Activated CD8-positive, alpha-beta T cell treated with anti-CD3 and anti-CD28 coated beads for 36 hours (primary cell): ENCODE data around the gene AJAP1. TPM values are rescaled to one million over a fixed set of nuclear protein-coding genes. Genes with fewer than 3 reads are reported as not detected.

ENCODE experiments used
- ATAC-seq: fragments of 200-7000 bp; cut with Tn5 transposase; one replicate; pipeline ENCODE4 v1.10.0; 2021; ENCODE audit warnings: mild to moderate bottlenecking, moderate library complexity
- CTCF ChIA-PET: fragments of 350-600 bp; sonication (Branson Sonifier 250); formaldehyde crosslinking; loops from one replicate; lab custom pipeline; 2021; ENCODE audit warnings: antibody characterized with exemption; lab: Charles Lee
- POLR2A ChIA-PET: fragments of 350-600 bp; sonication (Branson Sonifier 250); formaldehyde crosslinking; loops from one replicate; lab custom pipeline; 2021; ENCODE audit warnings: antibody characterized with exemption; lab: Charles Lee
- DNase-seq: peaks from one replicate; pipeline ENCODE4 v3.0.0-alpha.2; 2020
- H3K27ac Mint-ChIP-seq: one replicate; pipeline ENCODE4 v1.8.0; 2021; ENCODE audit warnings: mild to moderate bottlenecking, mixed read lengths
- H3K27me3 Mint-ChIP-seq: one replicate; pipeline ENCODE4 v1.8.0; 2021; ENCODE audit warnings: mixed read lengths
- H3K36me3 Mint-ChIP-seq: one replicate; pipeline ENCODE4 v1.8.0; 2021; ENCODE audit warnings: low read depth, mixed read lengths
- H3K4me1 Mint-ChIP-seq: one replicate; pipeline ENCODE4 v1.8.0; 2021; ENCODE audit warnings: low read depth, mixed read lengths
- H3K4me3 Mint-ChIP-seq: one replicate; pipeline ENCODE4 v1.8.0; 2021; ENCODE audit warnings: mild to moderate bottlenecking, moderate library complexity, mixed read lengths
- H3K9me3 Mint-ChIP-seq: one replicate; pipeline ENCODE4 v1.8.0; 2021; ENCODE audit warnings: mixed read lengths
- CTCF ChIP-seq: fragments of 200-600 bp; IDR thresholded peaks from one replicate; pipeline ENCODE4 v1.8.0; 2022; ENCODE audit warnings: antibody characterized with exemption, mild to moderate bottlenecking
- intact Hi-C: fragments of 100-400 bp; cut with micrococcal nuclease; formaldehyde crosslinking; loops from one replicate; pipeline ENCODE4 v1.10.0; 2022
- total RNA-seq, 2 experiments: library from RNA; stranded (reverse); gene quantifications; one replicate each; pipeline ENCODE4 v1.2.3, GENCODE V29; 2021

The AJAP1 gene
- total RNA-seq, 2 experiments from 2014 or later: 0.65 to 0.78 TPM

DNA sequence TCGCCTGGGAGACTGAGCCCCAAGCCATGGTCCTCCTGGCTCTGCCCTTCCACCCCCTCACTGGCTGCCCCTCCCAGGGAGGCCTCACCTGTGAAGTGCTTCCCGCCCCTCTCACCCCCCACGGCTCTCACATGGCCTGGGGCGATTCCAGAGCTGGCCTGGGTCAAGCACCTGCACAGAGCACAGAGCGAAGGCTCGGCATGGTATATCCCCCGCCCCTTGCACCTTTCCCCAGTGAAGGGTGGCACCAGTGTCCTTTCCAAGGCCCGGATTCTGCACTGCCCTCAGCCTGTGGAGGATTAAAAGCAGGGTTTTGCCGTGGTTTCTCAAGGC, 1.1 kb upstream of the AJAP1 start:
- CTCF ChIA-PET: no interaction called here
- intact Hi-C loops: no loop called here

GRCh38 chr1:4654764-4655673, 610 bp downstream of the AJAP1 start:
- Mint-ChIP-seq H3K27me3 (peaks cover 33% of the 10 kb centered on the region), H3K9me3 (no peaks in the 10 kb centered on the region), H3K4me3 (no peak overlapping the region), H3K4me1 (peaks cover 6% of the 10 kb centered on the region), H3K36me3 (no peaks in the 10 kb centered on the region), H3K27ac (no peak overlapping the region)
- ChIA-PET POLR2A (no interaction called here), CTCF (interaction anchor here (1.2 kb wide), 1 partner anchor 15 kb away, joined by 4 read pairs; no protein-coding TSS in a partner anchor)
- ATAC-seq: no peak
- DNase-seq: no peak
- intact Hi-C loops: no loop called here
- TF ChIP-seq CTCF: no peak

More for the DNA sequence above, 1.1 kb upstream of the AJAP1 start:
- Mint-ChIP-seq H3K27ac (no peak overlapping the region), H3K27me3 (peaks cover 30% of the 10 kb centered on the region), H3K9me3 (no peaks in the 10 kb centered on the region), H3K4me3 (no peak overlapping the region), H3K4me1 (peaks cover 6% of the 10 kb centered on the region), H3K36me3 (no peaks in the 10 kb centered on the region)
- POLR2A ChIA-PET: no interaction called here
- no peak for TF ChIP-seq CTCF
- DNase-seq (no peak), ATAC-seq (no peak)

GRCh38 chr1:4655674-4656532, 1.5 kb downstream of the AJAP1 start:
- intact Hi-C loops: no loop called here
- DNase-seq (peak; percentile 50), ATAC-seq (peak; percentile 40)
- Mint-ChIP-seq H3K9me3 (no peaks in the 10 kb centered on the region), H3K4me3 (no peak overlapping the region), H3K36me3 (no peaks in the 10 kb centered on the region), H3K27me3 (peaks cover 33% of the 10 kb centered on the region), H3K4me1 (peaks cover 14% of the 10 kb centered on the region), H3K27ac (no peak overlapping the region)
- POLR2A ChIA-PET: no interaction called here
- peak; percentile 62 for TF ChIP-seq CTCF
- CTCF ChIA-PET: interaction anchor here (1.2 kb wide), 1 partner anchor 16 kb away, joined by 4 read pairs; no protein-coding TSS in a partner anchor

DNA sequence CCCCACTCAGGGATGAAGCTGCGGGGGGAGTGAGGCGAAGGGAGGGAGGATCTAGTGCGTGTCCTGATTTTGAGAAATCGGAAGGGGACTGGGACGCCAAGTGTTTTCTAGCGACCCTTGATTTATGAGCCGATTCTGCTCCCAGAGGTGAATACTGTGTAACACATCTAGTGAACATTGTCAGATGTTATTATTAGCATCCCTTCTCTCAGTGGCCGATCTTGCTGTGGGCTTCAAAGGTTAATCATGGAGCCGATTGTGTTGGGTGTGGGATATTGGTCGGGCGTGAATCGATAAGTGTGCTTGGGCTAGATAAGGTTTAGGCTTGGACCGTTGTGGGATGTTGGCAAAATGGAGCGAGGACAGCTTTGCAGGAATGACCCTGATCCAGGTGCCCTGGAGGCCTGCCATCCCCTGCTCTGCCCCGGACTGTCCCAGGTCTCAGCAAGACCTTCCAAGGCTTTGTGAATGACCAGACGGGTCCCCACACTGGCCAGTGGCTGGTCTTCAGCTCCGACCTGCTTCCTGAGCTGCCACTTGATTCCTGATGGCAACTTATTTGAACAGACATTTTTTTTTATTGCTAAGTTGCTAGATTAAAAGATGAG, 2.2 kb downstream of the AJAP1 start:
- peaks cover 17% of the 10 kb centered on the region for H3K4me1 Mint-ChIP-seq
- no peak overlapping the region for H3K4me3 Mint-ChIP-seq
- no peaks in the 10 kb centered on the region for H3K36me3 Mint-ChIP-seq
- POLR2A ChIA-PET: no interaction called here
- DNase-seq (no peak), ATAC-seq (no peak)
- intact Hi-C loops: no loop called here
- no peaks in the 10 kb centered on the region for H3K9me3 Mint-ChIP-seq
- no peak overlapping the region for H3K27ac Mint-ChIP-seq
- CTCF ChIA-PET: interaction anchor here (1.2 kb wide), 1 partner anchor 16 kb away, joined by 4 read pairs; no protein-coding TSS in a partner anchor
- no peak for TF ChIP-seq CTCF
- H3K27me3 Mint-ChIP-seq: peaks cover 30% of the 10 kb centered on the region
